ENCODE measurements around the gene AP2A2. TPM values are rescaled to one million over a fixed set of nuclear protein-coding genes. Genes with fewer than 3 reads are reported as not detected.

Gene AP2A2
- total RNA-seq, 4 donors from 2014 or later = 79.2 to 115 (median 110) TPM

- TF ChIP-seq CTCF (IDR thresholded peaks at IDR 0.05; ENCODE audit: low read depth) = no peak
Measured at GRCh38 chr11:893008-893654, 32.5 kb upstream of the AP2A2 start.

GRCh38 chr11:894575-895201, 31.0 kb upstream of the AP2A2 start:
- TF ChIP-seq CTCF (IDR thresholded peaks at IDR 0.05; ENCODE audit: low read depth) = no peak

- no peak for TF ChIP-seq CTCF (IDR thresholded peaks at IDR 0.05; ENCODE audit: low read depth)
Measured at GRCh38 chr11:895331-896110, 30.1 kb upstream of the AP2A2 start.

GRCh38 chr11:897253-898142, 28.2 kb upstream of the AP2A2 start:
- TF ChIP-seq CTCF (IDR thresholded peaks at IDR 0.05; ENCODE audit: low read depth) = no peak

- no peak for TF ChIP-seq CTCF (IDR thresholded peaks at IDR 0.05; ENCODE audit: low read depth)
Measured at GRCh38 chr11:898143-898511, 27.5 kb upstream of the AP2A2 start.

GRCh38 chr11:898540-899190, 27.0 kb upstream of the AP2A2 start:
- TF ChIP-seq CTCF (IDR thresholded peaks at IDR 0.05; ENCODE audit: low read depth) = no peak
